Non-pigmented ciliary epithelial cell (primary cell): ENCODE results near the gene FN1.

Experiments
- DNase-seq: peaks from one replicate; pipeline ENCODE4 v3.0.0-alpha.2; 2010; ENCODE audit warnings: low read depth

The FN1 gene

DNA sequence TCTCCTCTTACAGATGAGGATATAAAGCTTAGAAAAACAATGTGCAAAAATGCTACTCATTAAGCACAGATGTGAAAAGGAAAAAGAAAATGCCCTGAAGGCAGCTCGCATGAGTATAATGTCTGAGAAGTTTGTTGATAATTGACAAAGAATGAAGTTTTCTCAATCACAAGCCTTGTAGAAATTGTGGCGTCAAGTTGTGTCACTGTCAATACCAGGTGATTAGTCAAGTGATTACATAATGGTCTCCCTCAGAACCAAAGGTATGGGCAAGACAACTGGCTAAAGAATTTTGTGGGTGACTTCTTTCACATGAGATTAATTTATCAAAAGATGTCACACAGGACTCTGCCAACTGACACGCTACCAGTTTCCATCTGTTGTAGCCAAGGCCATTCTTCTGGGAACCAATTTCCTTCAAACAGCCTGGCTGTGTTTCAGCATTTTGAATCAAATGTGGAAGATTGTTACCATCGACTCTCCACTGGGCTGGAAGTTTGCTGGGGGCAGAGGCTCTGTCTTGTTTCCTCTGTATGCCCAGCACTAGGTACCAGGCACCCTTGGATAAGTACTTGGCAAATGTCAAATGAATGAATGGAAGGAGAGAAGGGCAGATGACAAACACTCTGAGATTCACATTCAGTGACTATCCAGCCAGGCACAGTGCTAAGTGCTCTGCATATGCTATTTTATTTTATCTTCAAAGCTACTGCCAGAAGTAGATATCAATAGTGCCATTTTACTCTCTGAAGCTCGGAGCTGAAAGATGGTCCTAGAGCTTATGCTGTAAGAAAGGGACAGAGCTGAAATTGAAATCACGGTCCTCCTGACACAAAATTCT lies 5.9 kb upstream of the FN1 start:
- no peak for DNase-seq

- DNase-seq = no peak
Measured at GRCh38 chr2:215439980-215440512, 4.2 kb upstream of the FN1 start.

GRCh38 chr2:215439404-215439803 lies 3.5 kb upstream of the FN1 start:
- no peak for DNase-seq

DNA sequence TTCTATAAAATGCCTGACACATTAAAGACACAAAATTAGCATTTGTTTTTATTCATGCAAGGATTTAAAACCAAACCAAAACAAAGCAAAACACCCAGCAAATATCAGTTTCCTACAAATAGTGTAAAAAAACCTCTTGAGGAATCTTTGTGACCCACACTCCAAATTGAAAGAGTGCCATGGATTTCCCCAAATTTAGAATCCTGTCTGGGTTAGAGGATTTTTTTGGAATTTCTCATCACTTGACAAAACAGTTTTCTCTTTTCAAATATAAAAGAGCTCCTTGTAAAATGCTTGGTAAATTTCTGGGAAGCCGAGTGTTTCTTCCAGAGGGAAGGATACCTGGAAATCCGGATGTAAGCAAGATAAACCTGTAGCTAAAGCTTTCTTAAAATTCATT lies 1.7 kb upstream of the FN1 start:
- no peak for DNase-seq

DNA sequence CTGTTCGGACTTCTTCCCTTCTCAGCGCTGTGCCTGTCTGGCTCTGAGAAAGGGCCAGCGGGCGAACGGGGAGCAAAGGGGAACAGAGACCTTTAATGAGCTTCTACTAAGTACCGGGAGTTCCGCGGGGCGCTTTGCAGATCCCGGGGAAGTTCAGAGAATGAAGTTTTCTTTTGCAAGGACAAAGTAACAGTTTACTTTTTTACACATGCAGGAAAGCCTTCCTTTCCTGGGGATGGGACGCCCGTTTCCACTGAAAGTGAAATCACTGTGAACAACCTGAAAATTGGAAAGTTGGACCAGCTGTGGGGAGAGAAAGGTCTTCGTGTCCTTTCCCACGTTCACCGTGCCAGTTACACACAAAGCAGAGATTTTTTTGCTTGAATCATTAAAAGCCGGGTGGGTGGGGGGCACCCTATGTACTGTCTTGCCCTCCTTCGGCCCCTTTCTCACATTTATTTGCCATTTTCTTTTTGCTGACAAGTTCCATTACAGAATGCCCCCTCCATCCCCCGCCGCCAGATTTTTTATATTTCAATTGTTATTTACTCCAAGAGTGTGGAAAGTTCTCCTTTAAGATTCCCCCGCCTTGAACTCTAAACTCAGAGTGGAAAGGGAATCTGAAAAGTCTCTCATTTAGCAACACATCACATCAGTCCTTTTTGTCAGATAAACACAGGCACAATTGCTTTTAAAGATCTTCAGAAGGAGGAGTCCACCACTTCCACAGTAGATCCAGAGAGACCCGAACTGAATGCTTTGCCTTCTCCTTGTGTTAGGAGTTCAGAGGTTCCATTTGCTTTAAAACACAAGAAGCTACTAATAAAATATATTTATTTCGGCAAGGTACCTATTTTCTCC lies 1.1 kb upstream of the FN1 start:
- DNase-seq = no peak

DNA sequence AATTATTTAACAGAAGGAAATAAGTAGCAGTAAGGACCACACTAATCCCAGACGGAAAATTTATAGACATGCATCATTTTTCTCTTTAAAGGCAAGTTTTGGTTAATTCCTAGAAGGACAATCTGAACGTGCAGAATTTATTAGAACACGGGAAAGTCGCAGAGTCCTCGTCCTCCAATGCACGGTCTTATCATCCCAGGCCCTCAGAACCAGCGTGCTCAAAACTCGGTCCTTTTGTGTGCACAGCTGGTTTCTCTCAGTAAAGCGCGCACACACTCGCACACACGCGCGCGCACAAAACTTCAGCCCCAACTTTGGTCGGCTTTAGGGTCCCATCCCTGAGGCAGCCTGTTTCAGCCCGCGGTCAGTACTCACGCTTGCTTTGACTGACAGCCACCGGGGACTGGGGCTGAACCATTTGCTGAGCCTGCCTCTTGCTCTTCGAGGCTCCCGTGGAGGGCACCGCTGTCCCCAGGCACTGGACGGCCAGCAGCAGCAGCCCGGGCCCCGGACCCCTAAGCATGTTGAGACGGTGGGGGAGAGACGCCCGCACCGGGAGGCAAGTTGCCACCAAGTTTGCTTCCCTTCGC lies 493 bp downstream of the FN1 start:
- no peak for DNase-seq

DNA sequence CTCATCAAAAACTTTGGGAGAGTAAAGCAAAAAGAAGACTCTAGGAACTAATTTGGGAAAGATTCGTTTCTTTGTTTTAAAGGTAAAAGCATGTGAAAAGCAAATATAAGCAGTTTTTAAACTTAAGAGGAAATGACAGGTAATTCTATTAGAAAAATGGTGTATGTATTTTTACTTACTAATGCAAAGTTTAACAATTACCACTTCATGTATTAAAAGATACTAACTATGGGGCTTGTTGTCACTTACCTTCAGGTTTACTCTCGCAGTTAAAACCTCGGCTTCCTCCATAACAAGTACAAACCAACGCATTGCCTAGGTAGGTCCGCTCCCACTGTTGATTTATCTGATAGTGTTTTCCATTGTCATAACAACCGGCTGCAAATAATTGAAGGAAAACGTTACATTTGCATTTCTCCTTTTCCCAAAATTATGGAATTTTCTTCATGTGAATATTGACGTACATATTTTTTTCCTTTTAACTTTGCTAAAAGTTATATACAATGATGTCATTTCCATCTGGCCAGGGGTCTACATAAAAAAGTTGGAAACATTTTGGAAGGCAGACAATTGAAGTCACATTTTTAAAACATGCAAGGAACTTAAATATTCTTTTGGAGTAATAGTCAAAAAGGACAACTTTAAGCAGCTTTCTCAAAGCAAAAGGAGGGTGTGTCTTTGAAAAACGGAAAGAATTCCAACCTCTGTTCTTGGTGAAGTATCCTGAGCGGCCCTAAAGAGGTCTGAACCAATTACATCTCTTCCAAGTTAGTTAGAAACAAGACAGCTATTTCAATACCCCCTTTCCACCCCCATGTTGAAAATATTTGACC lies 1.2 kb downstream of the FN1 start:
- DNase-seq = no peak

GRCh38 chr2:215432759-215433594 lies 2.9 kb downstream of the FN1 start:
- no peak for DNase-seq

GRCh38 chr2:215431778-215432758 lies 3.8 kb downstream of the FN1 start:
- DNase-seq = no peak

DNA sequence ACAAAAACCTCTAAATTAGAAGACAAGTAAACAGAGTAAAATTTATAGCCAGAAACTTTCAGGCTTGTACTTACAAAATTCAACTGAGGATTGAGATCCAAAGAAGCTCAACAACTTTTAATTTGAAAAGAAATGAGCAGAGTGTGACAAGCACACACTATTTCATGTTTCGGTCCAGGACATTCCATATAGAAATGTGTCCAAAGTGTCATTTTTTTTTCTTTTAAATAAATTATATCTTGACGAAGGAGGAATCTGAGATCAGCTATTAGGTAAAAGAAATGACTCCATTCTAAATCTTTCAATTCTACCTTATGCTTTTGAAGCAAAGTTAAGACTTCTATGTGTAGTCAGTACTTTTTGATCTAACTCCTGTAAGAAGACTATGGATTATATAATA lies 4.6 kb downstream of the FN1 start:
- DNase-seq = no peak

GRCh38 chr2:215430528-215431187 lies 5.2 kb downstream of the FN1 start:
- DNase-seq = no peak

- DNase-seq = no peak
Measured at GRCh38 chr2:215429424-215429823, 6.4 kb downstream of the FN1 start.

DNA sequence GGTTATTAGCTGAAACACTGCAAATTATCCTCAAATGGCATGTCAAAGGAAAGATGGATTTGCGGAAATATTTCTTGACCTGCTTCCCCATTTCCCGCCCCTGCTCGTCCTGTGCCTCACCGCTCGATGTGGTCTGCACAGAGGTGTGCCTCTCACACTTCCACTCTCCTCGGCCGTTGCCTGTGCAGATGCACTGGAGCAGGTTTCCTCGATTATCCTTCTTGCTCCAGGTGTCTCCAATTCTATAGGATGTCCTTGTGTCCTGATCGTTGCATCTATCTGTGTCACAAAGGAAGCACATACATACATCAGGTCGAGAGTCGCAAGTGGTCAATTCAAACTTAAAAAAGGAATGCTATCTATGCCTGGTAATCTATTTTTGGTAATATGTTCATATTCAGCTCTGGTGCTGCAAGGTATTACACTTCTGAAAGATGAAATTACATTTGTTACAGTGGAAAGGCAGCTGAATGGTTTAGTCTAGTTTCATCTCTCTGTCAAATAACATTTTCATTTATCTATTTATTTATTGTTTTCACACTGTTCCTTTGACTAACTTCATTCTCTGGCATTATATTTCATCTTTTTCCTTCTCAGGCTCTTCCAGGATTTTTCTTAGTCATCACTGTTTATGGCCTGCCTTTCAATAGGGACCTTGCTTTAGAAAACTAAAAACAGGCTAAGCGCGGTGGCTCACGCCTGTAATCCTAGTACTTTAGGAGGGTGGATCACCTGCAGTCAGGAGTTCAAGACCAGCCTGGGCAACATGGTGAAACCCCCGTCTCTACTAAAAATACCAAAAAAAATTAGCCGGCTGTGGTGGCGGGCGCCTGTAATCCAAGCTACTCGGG lies 7.6 kb downstream of the FN1 start:
- no peak for DNase-seq

DNA sequence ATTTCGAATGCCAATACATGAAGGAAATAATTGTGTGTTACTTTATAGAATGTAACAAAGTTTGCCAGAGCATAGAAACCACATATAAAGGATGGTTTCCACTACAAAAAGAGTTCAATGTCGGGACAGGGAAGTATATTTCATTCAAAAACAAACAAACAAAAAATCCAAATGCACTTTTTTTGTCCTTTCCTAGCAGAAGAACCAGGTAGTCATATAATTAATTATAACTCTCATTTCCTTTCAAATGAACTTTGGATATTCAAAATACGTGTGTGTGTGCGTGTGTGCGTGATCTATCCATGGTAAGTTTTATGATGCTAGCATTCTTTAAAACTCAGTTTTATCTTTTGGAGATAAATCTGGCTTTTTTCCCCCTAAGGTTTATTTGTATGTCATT lies 8.3 kb downstream of the FN1 start:
- no peak for DNase-seq

- DNase-seq = no peak
Measured at GRCh38 chr2:215425021-215425782, 10.7 kb downstream of the FN1 start.

- DNase-seq = no peak
Measured at GRCh38 chr2:215423928-215424540, 11.8 kb downstream of the FN1 start.

GRCh38 chr2:215423234-215423633 lies 12.6 kb downstream of the FN1 start:
- no peak for DNase-seq
